Liver (tissue), 9 donors: ENCODE results near the gene MAP1LC3B. TPM values are rescaled to one million over a fixed set of nuclear protein-coding genes. Genes with fewer than 3 reads are reported as not detected.
A peak's percentile ranks its signal among the peaks of the same experiment; 100 is the strongest.

Source experiments
- DNase-seq: peaks from one replicate; pipeline ENCODE4 v3.0.0-alpha.2; 2017; ENCODE audit warnings: low spot score
- H3K27ac ChIP-seq, 2 donors: one replicate each; pipeline ENCODE4 v1.7.0; 2013; ENCODE audit warnings: inconsistent platforms in 2 of 2, low read length in 2 of 2, control low read depth in 1 of 2, low read depth in 1 of 2, mild to moderate bottlenecking in 1 of 2
- H3K27me3 ChIP-seq, 4 donors: one replicate each; pipeline versions ENCODE4 v1.6.1 to v1.7.0; 2013; ENCODE audit warnings: low read length in 3 of 4, inconsistent platforms in 1 of 4, mild to moderate bottlenecking in 1 of 4, moderate library complexity in 1 of 4; ENCODE audit not compliant: control insufficient read depth in 4 of 4, insufficient read depth in 4 of 4
- H3K36me3 ChIP-seq, 4 donors: one replicate each; pipeline versions ENCODE4 v1.6.1 to v1.7.0; 2013; ENCODE audit warnings: low read length in 3 of 4, mild to moderate bottlenecking in 3 of 4, low read depth in 1 of 4, moderate library complexity in 1 of 4; ENCODE audit not compliant: control insufficient read depth in 4 of 4, insufficient read depth in 3 of 4
- H3K4me1 ChIP-seq, 4 donors: one replicate each; pipeline versions ENCODE4 v1.6.1 to v1.7.0; 2013; ENCODE audit warnings: low read length in 3 of 4, mild to moderate bottlenecking in 3 of 4, moderate library complexity in 1 of 4; ENCODE audit not compliant: control insufficient read depth in 4 of 4, insufficient read depth in 4 of 4
- H3K4me3 ChIP-seq, 3 donors: one replicate each; pipeline versions ENCODE4 v1.6.1 to v1.7.0; 2013; ENCODE audit warnings: low read length in 3 of 3, control low read depth in 1 of 3, low read depth in 1 of 3, mild to moderate bottlenecking in 1 of 3
- H3K9ac ChIP-seq, 2 donors: one replicate each; pipeline ENCODE4 v1.7.0; 2013; ENCODE audit warnings: low read length in 2 of 2, mild to moderate bottlenecking in 2 of 2, moderate library complexity in 2 of 2, control low read depth in 1 of 2, low read depth in 1 of 2
- H3K9me3 ChIP-seq, 4 donors: one replicate each; pipeline versions ENCODE4 v1.6.1 to v1.7.0; 2013; ENCODE audit warnings: low read length in 3 of 4; ENCODE audit not compliant: control insufficient read depth in 4 of 4
- EGR1 ChIP-seq, 2 donors: IDR thresholded peaks; 2 replicates each; pipeline ENCODE4 v1.6.1; 2016 to 2018; ENCODE audit warnings: antibody characterized with exemption in 2 of 2, low read depth in 2 of 2
- FOXA1 ChIP-seq: IDR thresholded peaks from 2 replicates; pipeline ENCODE4 v1.6.1; 2016; ENCODE audit warnings: antibody characterized with exemption
- FOXA2 ChIP-seq: IDR thresholded peaks from 2 replicates; pipeline ENCODE4 v1.6.1; 2016; ENCODE audit warnings: antibody characterized with exemption
- GABPA ChIP-seq, 2 donors: IDR thresholded peaks in 1 of 2; conservative IDR thresholded peaks in 1 of 2; 2 replicates each; pipeline ENCODE4 v1.6.1; 2016; ENCODE audit warnings: antibody characterized with exemption in 2 of 2, mild to moderate bottlenecking in 1 of 2, moderate library complexity in 1 of 2
- HNF4A ChIP-seq, 2 donors: conservative IDR thresholded peaks; 2 replicates each; pipeline ENCODE4 v1.6.1; 2016; ENCODE audit warnings: antibody characterized with exemption in 2 of 2, mild to moderate bottlenecking in 2 of 2
- HNF4G ChIP-seq: IDR thresholded peaks from 2 replicates; pipeline ENCODE4 v1.6.1; 2016; ENCODE audit warnings: antibody characterized with exemption
- JUND ChIP-seq, 2 donors: IDR thresholded peaks; 2 replicates each; pipeline ENCODE4 v1.6.1; 2016; ENCODE audit warnings: antibody characterized with exemption in 2 of 2
- NR2F2 ChIP-seq: IDR thresholded peaks from 2 replicates; pipeline ENCODE4 v1.6.1; 2016; ENCODE audit warnings: antibody characterized with exemption
- RAD21 ChIP-seq, 2 donors: IDR thresholded peaks; 2 replicates each; pipeline ENCODE4 v1.6.1; 2016; ENCODE audit warnings: antibody characterized with exemption in 2 of 2, mild to moderate bottlenecking in 2 of 2
- RXRA ChIP-seq, 2 donors: IDR thresholded peaks; 2 replicates each; pipeline ENCODE4 v1.6.1; 2017 to 2018; ENCODE audit warnings: antibody characterized with exemption in 2 of 2, mild to moderate bottlenecking in 1 of 2
- SP1 ChIP-seq: IDR thresholded peaks from 2 replicates; pipeline ENCODE4 v1.6.1; 2018; ENCODE audit warnings: antibody characterized with exemption, mild to moderate bottlenecking
- TAF1 ChIP-seq: conservative IDR thresholded peaks from 2 replicates; pipeline ENCODE4 v1.6.1; 2016; ENCODE audit warnings: antibody characterized with exemption, mild to moderate bottlenecking
- YY1 ChIP-seq: IDR thresholded peaks from 2 replicates; pipeline ENCODE4 v1.6.1; 2016; ENCODE audit warnings: antibody characterized with exemption, mild to moderate bottlenecking
- WGBS: extraction: QIAGEN DNeasy Blood & Tissue Kit; methylation state at CpG from one replicate; pipeline ENCODE4 v1.1.7; 2013; 5-methylcytosine and 5-hydroxymethylcytosine counted together
- polyA plus RNA-seq, 2 donors: library from polyadenylated mRNA; stranded (reverse) in 1 of 2; unstranded in 1 of 2; fragments of 200-250 nt in 1 of 2; fragments of >200 nt in 1 of 2; fragmentation: Nextera tagmentation in 1 of 2; extraction: Ambion mirVana in 1 of 2; gene quantifications; one replicate each; pipeline versions ENCODE4 v1.2.1 to v1.2.3, GENCODE V29; 2013 to 2015
- total RNA-seq, 2 donors: library from RNA; depleted of rRNA; stranded (reverse); fragments of >200 nt; gene quantifications; one replicate each; pipeline ENCODE4 v1.2.3, GENCODE V29; 2014
- TF ChIP-seq, protein P1 (sequence below): IDR thresholded peaks from 2 replicates; pipeline ENCODE4 v1.6.1; 2016; ENCODE audit warnings: antibody characterized with exemption
- TF ChIP-seq, protein P2 (sequence below): fragments of 150-350 bp; IDR thresholded peaks from 2 replicates; pipeline ENCODE4 v1.5.1; 2017; ENCODE audit warnings: improper control_type of control experiment, low read depth, low read length; ENCODE audit not compliant: missing input control
- TF ChIP-seq, protein P3 (sequence below): IDR thresholded peaks from 2 replicates; pipeline ENCODE4 v1.6.1; 2016; ENCODE audit warnings: antibody characterized with exemption, mild to moderate bottlenecking
- TF ChIP-seq, protein P4 (sequence below): IDR thresholded peaks from 2 replicates; pipeline ENCODE4 v1.6.1; 2016; ENCODE audit warnings: antibody characterized with exemption
- TF ChIP-seq, protein P5 (sequence below): IDR thresholded peaks from 2 replicates; pipeline ENCODE4 v1.6.1; 2016; ENCODE audit warnings: antibody characterized with exemption
- donor health status: healthy.
- donor health status: healthy.
- donor health status: healthy.
- donor health status: healthy.
- donor health status: healthy.

Gene MAP1LC3B
- total and polyA plus RNA-seq, 4 donors = 10.3 to 36.3 (median 15.7) TPM

DNA sequence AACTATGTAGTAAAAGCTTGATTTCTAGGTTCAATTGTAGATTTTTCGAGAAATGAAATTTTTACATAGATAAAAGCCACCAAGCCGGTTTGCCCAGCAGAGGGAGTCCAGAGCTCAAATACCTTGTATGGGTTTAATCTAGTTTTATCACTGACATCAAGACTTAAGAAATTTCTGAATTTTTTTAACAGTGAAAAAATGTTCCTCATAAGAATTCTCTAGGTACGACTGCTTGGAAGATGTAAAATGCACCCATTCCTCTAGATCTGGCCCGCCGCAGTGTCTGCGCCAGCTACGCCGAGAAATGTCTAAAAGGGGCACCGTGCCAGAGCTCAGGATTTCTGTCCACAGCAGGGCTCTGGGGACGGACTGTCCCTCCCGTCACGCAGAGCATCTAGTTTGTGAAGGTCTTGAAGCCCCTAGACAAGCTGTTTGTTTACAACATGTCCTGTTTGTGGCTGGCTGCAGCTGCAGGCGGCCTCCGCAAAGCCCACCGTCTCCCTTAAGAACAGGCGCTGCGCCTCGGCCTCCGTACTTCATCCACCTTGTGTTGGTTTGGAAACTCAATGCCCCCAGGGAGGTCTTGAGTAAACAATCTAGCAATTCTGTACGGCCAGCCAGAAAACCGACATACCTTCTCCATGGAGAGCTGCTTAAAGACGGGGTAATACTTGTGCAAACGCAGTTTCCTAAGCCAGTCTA lies 24.8 kb downstream of the MAP1LC3B start:
- no peak overlapping the region for H3K4me3 ChIP-seq
- H3K9ac ChIP-seq = no peak overlapping the region
- H3K27ac ChIP-seq = no peak overlapping the region
- no peaks in the 10 kb centered on the region for H3K9me3 ChIP-seq
- 87% methylated on average over 23 of the region's 23 CpGs for WGBS
- TF ChIP-seq, protein P1, sequence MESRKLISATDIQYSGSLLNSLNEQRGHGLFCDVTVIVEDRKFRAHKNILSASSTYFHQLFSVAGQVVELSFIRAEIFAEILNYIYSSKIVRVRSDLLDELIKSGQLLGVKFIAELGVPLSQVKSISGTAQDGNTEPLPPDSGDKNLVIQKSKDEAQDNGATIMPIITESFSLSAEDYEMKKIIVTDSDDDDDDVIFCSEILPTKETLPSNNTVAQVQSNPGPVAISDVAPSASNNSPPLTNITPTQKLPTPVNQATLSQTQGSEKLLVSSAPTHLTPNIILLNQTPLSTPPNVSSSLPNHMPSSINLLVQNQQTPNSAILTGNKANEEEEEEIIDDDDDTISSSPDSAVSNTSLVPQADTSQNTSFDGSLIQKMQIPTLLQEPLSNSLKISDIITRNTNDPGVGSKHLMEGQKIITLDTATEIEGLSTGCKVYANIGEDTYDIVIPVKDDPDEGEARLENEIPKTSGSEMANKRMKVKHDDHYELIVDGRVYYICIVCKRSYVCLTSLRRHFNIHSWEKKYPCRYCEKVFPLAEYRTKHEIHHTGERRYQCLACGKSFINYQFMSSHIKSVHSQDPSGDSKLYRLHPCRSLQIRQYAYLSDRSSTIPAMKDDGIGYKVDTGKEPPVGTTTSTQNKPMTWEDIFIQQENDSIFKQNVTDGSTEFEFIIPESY = no peak
- TF ChIP-seq, protein P2, sequence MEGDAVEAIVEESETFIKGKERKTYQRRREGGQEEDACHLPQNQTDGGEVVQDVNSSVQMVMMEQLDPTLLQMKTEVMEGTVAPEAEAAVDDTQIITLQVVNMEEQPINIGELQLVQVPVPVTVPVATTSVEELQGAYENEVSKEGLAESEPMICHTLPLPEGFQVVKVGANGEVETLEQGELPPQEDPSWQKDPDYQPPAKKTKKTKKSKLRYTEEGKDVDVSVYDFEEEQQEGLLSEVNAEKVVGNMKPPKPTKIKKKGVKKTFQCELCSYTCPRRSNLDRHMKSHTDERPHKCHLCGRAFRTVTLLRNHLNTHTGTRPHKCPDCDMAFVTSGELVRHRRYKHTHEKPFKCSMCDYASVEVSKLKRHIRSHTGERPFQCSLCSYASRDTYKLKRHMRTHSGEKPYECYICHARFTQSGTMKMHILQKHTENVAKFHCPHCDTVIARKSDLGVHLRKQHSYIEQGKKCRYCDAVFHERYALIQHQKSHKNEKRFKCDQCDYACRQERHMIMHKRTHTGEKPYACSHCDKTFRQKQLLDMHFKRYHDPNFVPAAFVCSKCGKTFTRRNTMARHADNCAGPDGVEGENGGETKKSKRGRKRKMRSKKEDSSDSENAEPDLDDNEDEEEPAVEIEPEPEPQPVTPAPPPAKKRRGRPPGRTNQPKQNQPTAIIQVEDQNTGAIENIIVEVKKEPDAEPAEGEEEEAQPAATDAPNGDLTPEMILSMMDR = peak; percentile 60
- TF ChIP-seq RAD21 (IDR thresholded peaks at IDR 0.05) = peak; percentile 76 to 77
- DNase-seq = no peak
- peaks cover 26 to 76% (median 44%) of the 10 kb centered on the region in 4 donors for H3K36me3 ChIP-seq
- no peaks in the 10 kb centered on the region for H3K27me3 ChIP-seq
- no peaks in the 10 kb centered on the region for H3K4me1 ChIP-seq

DNA sequence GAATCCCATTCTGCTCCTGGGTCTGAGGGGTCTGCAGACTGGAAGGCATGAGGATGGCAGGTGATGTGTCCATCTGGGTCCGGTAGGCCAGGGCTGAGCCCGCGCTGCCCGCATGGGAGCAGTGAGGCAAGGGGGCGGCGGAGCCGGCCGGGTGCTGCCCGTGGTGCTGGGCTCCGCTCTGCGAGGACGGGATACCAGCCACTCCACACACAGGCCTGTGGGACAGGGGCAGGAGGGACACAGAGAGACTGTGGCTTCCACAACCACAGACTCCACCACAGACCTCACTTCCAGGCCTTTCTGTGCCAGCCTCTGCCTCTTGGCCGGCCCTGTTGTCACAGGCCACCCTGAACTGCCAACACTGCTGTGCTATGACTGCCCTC lies 25.4 kb downstream of the MAP1LC3B start:
- peaks cover 23 to 74% (median 39%) of the 10 kb centered on the region in 4 donors for H3K36me3 ChIP-seq
- no peak for TF ChIP-seq NR2F2
- TF ChIP-seq GABPA (IDR thresholded peaks at IDR 0.05 in 1 of 2, conservative IDR thresholded peaks at IDR 0.05 in 1 of 2) = no peak
- TF ChIP-seq, protein P3, sequence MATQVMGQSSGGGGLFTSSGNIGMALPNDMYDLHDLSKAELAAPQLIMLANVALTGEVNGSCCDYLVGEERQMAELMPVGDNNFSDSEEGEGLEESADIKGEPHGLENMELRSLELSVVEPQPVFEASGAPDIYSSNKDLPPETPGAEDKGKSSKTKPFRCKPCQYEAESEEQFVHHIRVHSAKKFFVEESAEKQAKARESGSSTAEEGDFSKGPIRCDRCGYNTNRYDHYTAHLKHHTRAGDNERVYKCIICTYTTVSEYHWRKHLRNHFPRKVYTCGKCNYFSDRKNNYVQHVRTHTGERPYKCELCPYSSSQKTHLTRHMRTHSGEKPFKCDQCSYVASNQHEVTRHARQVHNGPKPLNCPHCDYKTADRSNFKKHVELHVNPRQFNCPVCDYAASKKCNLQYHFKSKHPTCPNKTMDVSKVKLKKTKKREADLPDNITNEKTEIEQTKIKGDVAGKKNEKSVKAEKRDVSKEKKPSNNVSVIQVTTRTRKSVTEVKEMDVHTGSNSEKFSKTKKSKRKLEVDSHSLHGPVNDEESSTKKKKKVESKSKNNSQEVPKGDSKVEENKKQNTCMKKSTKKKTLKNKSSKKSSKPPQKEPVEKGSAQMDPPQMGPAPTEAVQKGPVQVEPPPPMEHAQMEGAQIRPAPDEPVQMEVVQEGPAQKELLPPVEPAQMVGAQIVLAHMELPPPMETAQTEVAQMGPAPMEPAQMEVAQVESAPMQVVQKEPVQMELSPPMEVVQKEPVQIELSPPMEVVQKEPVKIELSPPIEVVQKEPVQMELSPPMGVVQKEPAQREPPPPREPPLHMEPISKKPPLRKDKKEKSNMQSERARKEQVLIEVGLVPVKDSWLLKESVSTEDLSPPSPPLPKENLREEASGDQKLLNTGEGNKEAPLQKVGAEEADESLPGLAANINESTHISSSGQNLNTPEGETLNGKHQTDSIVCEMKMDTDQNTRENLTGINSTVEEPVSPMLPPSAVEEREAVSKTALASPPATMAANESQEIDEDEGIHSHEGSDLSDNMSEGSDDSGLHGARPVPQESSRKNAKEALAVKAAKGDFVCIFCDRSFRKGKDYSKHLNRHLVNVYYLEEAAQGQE = no peak
- TF ChIP-seq YY1 = no peak
- TF ChIP-seq HNF4G = no peak
- no peak for TF ChIP-seq JUND (IDR thresholded peaks at IDR 0.05)
- no peak for TF ChIP-seq FOXA1
- TF ChIP-seq, protein P2 = no peak
- no peak for TF ChIP-seq SP1
- TF ChIP-seq, protein P1 = no peak
- no peak for TF ChIP-seq RXRA (IDR thresholded peaks at IDR 0.05)
- TF ChIP-seq, protein P4, sequence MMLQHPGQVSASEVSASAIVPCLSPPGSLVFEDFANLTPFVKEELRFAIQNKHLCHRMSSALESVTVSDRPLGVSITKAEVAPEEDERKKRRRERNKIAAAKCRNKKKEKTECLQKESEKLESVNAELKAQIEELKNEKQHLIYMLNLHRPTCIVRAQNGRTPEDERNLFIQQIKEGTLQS = no peak
- no peak for TF ChIP-seq HNF4A (conservative IDR thresholded peaks at IDR 0.05)
- no peak for TF ChIP-seq EGR1 (IDR thresholded peaks at IDR 0.05; ENCODE audit: low read depth in 2 of 2)
- TF ChIP-seq FOXA2 = no peak
- TF ChIP-seq, protein P5, sequence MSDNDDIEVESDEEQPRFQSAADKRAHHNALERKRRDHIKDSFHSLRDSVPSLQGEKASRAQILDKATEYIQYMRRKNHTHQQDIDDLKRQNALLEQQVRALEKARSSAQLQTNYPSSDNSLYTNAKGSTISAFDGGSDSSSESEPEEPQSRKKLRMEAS = no peak
- no peak for TF ChIP-seq RAD21 (IDR thresholded peaks at IDR 0.05)
- no peak for TF ChIP-seq TAF1
- H3K27ac ChIP-seq = no peak overlapping the region
- no peaks in the 10 kb centered on the region for H3K27me3 ChIP-seq
- no peak overlapping the region for H3K9ac ChIP-seq
- no peaks in the 10 kb centered on the region for H3K4me1 ChIP-seq
- H3K4me3 ChIP-seq = no peak overlapping the region
- H3K9me3 ChIP-seq = no peaks in the 10 kb centered on the region
- 92% methylated on average over 13 of the region's 13 CpGs for WGBS
- DNase-seq = no peak
